A172 (cell line): ENCODE results near the gene GRAMD4. TPM values are rescaled to one million over a fixed set of nuclear protein-coding genes. Genes with fewer than 3 reads are reported as not detected.

Experiments used
- DNase-seq: peaks from one replicate; pipeline ENCODE4 v3.0.0-alpha.2; 2015; ENCODE audit warnings: low spot score
- total RNA-seq: library from RNA; depleted of rRNA; stranded (reverse); fragments of >200 nt; shearing (Covaris generic); gene quantifications from 2 replicates; pipeline ENCODE4 v1.2.3, GENCODE V29; 2014; rRNA removed

The GRAMD4 gene
- total RNA-seq, 1 experiment from 2014 or later, result 106 TPM

DNA sequence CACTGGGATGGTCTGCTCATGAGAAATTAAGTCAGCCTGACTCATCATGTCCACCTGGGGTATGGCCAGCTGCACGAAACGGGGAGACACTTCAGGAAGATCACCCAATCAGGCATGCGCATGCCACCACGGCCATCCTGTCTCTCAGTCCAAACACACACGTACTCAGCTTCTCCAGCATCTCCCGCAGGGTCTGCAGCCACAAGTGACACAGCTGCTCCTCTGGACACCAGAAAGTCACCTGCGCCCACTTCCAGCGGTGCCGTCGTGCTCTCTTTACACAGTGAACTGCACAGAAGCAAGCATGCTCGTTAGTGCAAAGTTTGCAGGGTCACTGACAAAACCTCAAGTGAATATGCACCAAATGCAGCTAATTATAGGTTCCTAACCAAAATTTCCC is 99.7 kb downstream of the GRAMD4 start:
- DNase-seq, result no peak

DNA sequence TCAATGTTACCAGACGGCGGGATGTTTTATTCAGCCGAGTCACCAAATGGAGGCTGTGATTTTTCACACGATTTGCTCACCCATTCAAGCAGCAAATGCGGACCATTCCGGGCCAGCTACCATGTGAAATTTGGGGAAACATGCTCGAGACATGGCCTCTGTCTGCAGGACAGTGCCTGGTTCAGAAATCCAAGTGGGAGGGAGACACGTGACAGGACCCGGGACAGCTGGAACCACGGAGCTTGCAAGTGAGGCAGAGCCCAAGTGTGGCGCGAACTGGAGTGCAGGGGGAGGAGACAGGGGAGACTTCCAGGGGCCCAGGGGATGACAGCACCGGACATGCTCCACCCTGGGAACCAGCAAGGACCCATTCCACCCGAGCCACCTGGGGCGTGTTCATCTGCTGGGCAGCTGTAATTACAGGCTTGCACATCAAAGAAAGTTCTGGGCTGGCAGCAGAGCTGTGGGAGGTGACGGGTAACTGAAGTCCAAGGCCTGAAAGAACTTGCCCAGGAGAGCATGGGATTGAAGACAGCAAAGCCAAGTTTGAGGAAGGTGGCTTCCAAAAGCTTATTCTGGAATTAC is 101.4 kb downstream of the GRAMD4 start:
- DNase-seq, result no peak

GRCh38 chr22:46723882-46724281 is 103.7 kb downstream of the GRAMD4 start:
- no peak for DNase-seq

DNA sequence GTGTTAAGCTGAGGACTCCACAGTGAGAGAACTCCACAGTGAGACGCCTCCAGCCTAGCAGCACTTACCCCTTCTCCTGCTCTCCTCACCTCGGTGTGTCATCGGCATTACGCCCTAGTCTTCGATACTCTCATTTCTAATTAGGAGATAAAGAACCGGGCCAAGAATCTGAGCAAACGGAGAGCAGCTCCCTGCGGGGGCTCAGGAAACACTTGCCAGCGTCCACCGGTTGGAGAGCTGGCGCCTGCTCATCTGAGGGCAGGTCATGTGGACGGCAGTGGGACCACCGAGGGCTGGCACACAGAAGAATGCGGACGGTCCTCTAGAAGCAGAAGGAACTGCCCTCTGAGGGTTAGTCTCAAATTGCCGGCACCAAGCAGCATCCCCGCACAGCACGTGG is 104.9 kb downstream of the GRAMD4 start:
- DNase-seq, result no peak

- DNase-seq, result no peak
Observed at GRCh38 chr22:46726066-46726985, 106.1 kb downstream of the GRAMD4 start.

GRCh38 chr22:46726986-46727317 is 106.8 kb downstream of the GRAMD4 start:
- DNase-seq, result no peak

DNA sequence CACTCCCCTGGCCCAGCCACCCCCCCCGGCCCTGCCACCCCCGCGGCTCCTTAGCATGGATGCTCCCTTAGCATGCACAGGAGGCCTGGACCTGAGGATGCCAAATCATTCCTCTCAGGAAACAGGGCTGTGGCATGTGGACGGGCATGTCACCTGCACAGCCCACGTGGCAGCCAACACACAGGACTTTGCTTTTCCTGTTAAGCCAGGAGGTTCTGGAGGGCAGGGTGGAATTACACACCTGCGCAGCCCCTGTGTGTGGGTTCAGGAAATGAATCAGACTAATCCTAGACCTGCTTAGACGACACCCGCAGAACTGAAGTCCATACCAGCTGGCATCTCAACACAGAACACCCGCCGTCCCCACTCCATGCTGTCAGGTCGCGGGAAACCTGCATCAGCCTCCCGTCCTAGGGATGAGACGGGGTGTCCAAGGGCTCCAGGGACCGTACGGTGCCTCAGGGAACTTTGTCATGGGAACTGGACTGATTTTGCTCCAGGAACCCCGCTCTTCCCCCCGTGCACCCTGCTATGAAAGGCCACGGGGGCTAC is 107.7 kb downstream of the GRAMD4 start:
- DNase-seq, result no peak

GRCh38 chr22:46728470-46728869 is 108.3 kb downstream of the GRAMD4 start:
- DNase-seq, result no peak

Other genes with a start within 250 kb of the GRAMD4 start
- 16.7 and 19.6 TPM in 2 replicates for gene CELSR1, start 82.8 kb upstream of the GRAMD4 start, total RNA-seq
- 33.8 and 34.9 TPM in 2 replicates for gene CERK, start 117.9 kb downstream of the GRAMD4 start, total RNA-seq
- 7.3 and 7.9 TPM in 2 replicates for gene TBC1D22A, start 142.3 kb downstream of the GRAMD4 start, total RNA-seq